Measurements from ENCODE around the gene CST7.
"Not testable (repeated sequence)": the region's sequence is repeated elsewhere in the genome, so short reads cannot be mapped to it uniquely, and the experiment has no call there.

CST7 gene

GRCh38 chr20:24987244-24987643, 38.2 kb downstream of the CST7 start:
- DNase-seq, result no peak

DNA sequence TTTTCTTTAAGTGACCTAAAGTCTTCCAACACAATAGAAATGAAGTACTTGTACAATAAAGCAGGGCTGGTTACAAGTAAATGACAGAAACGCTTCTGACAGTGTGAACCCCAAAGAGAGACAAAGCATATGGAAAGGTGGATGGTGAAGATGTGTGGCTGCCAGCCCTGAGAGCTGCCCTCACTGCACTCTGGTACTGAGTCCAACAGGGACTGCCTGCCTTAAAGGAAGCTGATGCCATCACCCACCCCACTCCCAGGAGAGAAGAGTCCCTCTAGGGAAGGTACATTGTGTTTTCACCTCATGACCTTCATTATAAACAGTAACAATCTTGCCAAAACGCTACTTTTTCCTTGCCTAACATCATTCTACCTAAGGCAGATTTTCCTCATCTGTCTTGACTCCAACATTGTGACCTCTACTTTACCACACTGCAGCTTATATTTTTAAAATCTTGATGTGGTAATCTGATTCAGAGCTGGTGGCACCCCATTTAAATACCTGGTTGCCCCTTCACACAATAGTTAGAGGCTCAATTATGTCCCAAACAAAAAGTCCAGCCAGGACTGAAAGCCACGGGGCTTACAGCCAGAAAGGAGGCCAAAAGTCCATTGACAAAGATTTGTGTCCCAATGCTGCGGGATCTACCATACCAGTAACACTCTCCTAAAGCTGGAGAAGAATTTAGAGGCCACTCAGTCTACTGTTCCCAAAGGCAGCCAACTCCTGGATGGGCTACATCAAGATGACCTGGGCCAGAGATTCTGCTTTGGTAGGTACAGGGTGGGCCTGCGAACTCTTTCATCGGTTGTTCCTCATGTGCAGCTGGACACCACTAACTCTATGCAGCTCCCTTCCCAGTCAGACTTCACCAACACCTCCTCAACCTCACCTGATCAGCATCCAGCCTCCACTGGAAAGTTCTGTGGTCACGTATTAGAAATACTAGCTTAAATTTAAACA, 39.1 kb downstream of the CST7 start:
- DNase-seq, result no peak

GRCh38 chr20:24989162-24989561, 40.1 kb downstream of the CST7 start:
- no peak for DNase-seq

DNA sequence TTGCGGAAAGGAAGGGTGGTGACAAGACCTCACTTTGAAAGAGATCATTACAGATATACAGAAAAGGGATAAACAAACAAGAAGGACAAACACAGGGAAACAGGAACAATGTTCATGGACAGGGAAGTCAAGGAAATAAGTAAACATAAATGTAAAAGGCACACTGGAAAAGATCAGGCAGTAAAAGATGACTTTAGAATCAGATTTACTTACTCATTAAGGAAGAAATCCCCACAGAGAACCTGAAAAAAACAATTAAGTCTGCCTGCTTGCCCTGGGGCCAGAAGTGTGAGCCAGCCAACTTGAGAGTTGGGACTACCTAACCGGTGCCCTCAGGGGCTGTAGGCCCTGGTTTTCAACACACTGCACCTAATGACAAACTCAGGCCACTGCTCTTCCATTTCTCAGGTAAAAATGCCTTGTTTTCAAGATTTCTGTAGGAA, 41.8 kb downstream of the CST7 start:
- DNase-seq, result no peak

- DNase-seq, result peak in 1 of 2 donors; percentile 6
Observed at GRCh38 chr20:24991897-24992486, 42.9 kb downstream of the CST7 start.

DNA sequence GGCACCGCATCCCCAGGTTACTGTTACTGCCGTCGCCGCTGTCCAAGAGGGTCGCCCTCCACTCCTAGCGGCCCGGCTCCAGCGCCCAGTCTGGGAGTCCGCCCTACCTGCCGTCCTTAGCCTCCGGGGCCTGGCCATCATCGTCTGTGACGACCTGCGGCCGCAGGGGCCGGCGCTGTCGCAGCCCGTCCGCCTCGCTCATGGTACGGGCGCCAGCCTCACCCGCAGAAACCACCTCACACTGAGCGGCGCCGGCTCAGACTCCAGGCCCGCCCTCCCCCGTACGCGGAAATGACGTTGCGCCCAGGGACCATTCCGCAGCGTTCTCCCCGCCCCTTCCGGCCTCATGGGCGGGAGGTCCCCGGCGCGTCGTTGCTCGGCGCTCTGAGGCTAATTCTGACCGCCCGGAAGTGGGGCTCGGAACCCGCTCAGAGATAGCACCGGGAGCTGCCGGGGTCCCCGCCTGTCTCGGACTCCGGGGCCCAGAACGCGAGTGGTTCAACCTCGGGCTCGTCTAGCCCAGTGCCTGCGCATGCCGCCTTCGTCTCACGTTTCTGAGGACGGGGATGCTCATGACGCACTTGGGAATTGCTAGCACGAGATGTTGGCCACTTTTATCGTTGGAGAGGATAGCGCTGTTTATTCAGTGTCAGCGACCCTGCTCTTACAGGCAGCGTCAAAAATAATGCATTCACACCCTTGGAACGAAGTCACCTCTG, 43.6 kb downstream of the CST7 start, which contains the start of gene APMAP:
TSS of gene APMAP (minus strand) at position 265 of the 719 bp plus-strand sequence. CDS start at position 202, 63 bp downstream.
- peak; percentile 93 to 96 for DNase-seq

DNA sequence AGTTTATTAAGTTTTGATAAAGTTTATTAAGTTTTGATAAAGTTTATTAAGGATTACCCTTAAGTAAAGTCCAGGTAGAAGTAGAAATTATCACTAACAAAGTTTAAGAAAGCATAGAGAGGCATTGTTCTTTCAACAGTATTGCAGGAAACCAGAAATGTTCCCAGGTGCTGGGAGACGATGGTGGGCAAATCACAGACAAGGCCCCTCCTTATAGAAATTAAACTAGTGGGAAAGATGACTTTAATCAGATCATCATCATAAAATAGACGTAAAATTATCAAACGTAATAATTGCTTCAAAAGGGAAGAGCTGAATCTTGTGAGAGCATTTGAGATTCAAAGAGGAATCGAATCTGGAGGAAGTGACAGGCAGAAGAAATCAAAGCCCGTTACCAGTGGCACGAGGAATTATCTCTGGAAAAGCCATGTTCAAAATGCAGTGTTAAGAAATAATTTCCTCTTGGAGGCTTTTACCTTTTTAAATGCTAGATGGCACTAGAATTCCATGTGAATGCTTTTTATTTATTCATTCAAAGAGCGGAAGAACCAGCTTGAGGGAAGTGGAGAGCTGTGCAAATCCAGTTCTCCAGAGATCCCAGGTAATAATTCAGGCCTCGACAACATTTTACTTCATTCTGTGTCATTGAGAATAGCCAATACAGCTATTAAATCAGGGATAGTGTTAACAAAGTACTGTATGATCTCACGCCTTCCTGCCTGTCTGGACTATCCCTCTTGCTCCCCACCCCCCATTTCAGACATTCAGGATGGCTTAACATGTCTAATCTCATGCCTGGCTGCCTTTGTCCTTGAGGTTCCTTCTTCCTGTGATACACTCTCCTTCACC, 44.5 kb downstream of the CST7 start:
- peak; percentile 12 to 18 for DNase-seq

DNA sequence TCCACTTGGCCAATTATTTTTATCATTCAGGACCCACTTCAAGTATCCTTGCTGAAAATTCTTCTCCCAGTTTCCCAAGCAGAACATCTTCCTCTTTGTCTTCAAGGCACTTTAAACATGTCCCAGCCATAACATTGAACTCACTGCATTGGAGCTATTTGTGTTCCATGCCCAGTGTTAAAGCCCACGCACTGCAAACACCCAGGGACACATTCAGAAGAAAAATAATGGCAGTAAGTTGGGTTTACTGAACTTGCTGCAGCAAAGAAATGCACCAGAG, 45.1 kb downstream of the CST7 start:
- no peak for DNase-seq

DNA sequence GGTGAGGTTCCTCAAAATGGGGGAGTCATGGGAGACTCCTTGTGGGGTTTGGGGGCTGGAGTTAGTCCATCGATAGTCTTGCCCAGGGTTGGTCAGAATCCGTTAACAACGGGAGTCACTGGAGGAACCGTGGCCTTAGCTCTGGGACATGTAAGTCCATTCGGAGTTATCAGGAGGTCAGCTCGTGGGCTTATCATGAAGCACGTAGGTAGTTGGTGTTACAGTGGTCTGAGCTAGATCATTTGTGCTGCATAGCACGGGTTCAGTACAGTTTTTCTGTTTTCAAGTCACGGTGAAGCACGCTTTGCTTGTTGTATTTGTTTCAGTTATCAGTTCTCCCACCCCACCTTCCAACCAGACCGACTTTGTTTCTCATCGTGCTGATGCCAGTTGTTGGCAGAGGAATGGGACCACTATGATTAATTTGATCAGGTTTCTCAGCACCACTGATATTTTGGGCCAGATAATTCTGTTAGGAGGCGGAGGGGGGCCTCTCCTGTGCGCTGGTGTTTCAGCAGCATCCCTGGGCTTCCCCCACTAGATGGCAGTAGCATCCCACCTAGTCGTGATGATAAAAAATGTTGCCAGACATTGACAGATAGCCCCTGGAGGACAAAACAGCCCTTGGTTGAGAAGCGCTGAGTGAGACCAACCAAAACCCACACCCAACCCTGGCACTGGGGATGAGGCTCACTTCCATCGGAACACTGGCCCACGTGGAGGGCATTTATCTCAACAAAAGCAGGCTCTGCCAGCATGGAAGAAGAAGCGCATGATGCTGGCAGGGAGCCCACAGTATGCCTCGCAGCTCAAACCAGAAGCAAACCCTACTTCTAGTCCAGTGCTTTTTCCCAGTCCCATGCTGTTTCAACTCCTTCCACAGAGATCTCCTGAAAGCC, 45.6 kb downstream of the CST7 start:
- DNase-seq, result peak; percentile 73 to 83

- no peak for DNase-seq
Observed at GRCh38 chr20:24995741-24996448, 46.8 kb downstream of the CST7 start.

- no peak for DNase-seq
Observed at GRCh38 chr20:24996449-24997377, 47.6 kb downstream of the CST7 start.

DNA sequence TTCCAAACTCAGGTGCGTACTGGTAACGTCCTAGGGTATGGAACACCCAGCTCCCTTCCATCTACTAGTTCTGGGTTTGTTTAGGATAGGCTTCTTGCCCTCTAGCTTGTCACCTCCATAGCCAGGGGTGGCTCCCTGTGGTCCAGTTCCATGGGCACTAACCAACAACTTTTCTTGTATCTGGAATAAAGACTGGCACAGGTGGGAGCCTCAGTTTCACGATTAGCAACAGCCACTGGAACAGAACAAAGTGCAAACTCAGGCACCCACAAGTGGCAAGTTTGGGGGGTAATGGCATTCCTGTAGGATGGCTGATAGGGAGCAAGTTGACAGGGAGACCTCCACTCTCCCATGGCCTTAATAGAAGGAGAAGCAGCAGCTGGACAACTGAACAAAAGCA, 49.1 kb downstream of the CST7 start:
- no peak for DNase-seq

DNA sequence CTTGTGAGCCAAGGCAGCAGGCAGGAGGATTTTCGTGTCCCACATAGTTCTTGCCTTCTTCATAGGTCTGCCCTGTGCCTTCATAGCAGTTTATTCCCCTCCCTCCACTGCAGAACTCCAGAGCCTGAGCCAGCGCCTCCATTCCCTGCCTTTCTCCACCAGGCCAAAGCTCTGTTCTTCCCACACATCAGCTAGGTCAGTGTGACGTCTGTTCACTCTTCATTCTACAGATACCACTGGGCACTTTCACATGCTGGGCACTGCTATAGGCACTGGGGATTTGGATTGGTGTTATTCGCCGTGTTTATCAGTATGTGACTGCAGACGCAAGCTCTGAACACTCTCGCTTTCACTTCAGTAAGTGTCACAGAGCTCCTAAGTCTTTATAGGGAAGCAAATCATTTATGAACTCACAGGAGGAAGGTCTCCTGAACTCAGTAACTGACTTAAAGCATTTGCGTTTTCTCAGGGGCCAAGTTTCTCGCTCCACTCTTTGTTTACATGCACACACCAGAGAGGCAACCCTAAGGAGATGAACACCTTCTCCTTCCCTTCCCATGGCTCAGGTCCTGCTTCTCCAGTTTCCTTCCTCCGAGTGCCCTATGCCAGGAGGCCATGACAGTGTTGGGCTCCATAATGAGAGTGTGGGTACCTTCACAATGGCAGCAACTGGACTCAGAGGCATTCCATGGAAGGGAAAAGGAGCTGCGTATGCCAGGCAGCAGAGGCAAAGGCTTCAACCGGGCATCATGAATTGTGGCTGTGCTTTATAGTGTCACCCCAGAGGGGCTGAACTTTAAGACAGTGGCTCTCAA, 49.8 kb downstream of the CST7 start:
- no peak for DNase-seq

- DNase-seq, result no peak
Observed at GRCh38 chr20:24999568-24999967, 50.5 kb downstream of the CST7 start.

- no peak for DNase-seq
Observed at GRCh38 chr20:25000268-25000801, 51.3 kb downstream of the CST7 start.

- DNase-seq, result not testable (repeated sequence)
Observed at GRCh38 chr20:25001323-25001722, 52.3 kb downstream of the CST7 start.

DNA sequence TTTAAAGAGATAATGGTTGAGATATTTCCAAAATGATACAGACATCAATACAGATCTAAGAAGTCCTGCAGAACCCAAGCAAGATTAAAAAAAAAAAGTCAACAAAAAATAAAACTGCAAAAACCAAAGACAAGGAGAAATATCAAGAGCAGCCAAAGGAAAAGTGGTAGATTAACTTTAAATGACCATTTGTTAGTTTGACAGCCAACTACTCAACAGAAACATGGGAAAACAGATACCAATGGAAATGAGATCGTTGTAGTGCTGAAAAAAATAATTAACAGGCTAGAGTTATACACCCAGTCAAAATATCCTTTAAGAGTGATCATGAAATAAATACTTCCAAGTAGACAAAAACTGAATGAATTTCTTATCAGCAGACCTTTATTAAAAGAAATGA, 53.9 kb downstream of the CST7 start:
- no peak for DNase-seq

DNA sequence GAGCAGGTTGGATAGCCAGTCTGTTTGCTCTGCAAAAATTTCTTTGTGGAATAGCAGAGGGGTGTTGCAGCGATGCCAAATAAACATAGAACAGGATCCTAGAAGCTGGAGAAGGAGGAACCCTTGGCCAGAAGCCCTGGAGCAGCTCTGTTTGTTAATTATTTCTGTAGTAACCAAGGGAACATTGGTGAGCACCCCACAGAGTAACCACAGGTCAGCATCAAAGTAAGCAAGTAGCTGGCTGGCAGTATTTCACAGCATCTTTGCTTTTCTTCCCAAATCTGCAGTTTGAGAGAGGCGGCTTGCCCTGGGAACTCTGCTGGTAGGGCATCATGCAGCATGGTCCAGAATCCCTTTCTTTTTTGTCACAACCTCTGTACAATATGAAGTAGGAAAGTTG, 56.2 kb downstream of the CST7 start:
- no peak for DNase-seq

All from inflammatory macrophage (primary cell).